Gastrocnemius medialis (tissue), 4 donors: ENCODE measurements around the gene SLC35B3.

Source experiments
- CTCF ChIP-seq, 5 experiments: fragments of 450-650 bp in 3 of 5; fragments of 200-600 bp in 2 of 5; sonication (generic) in 2 of 5; IDR thresholded peaks in 4 of 5; conservative IDR thresholded peaks in 1 of 5; 1 replicate in 4 of 5; 2 replicates in 1 of 5; pipeline ENCODE4 v1.5.1; 2016 to 2019; ENCODE audit warnings: antibody characterized with exemption in 5 of 5, mild to moderate bottlenecking in 3 of 5, moderate library complexity in 3 of 5
- POLR2A ChIP-seq, 2 donors: fragments of 450-650 bp; IDR thresholded peaks; one replicate each; pipeline ENCODE4 v1.6.1; 2017; ENCODE audit warnings: antibody characterized with exemption in 2 of 2, mild to moderate bottlenecking in 2 of 2, moderate library complexity in 2 of 2

- TF ChIP-seq POLR2A (IDR thresholded peaks at IDR 0.05) (no peak), CTCF (IDR thresholded peaks at IDR 0.05 in 4 of 5, conservative IDR thresholded peaks at IDR 0.05 in 1 of 5) (no peak)
Observed at GRCh38 chr6:8387942-8388437, 47.4 kb downstream of the SLC35B3 start.
